Natural killer cell (primary cell): ENCODE data around the gene ARAP3. TPM values are rescaled to one million over a fixed set of nuclear protein-coding genes. Genes with fewer than 3 reads are reported as not detected.

Source experiments
- ATAC-seq, 3 donors: fragments of 150-1000 bp in 2 of 3; fragments of 200-7000 bp in 1 of 3; cut with Tn5 transposase; 1 replicate in 1 of 3; 2 replicates in 2 of 3; pipeline ENCODE4 v1.10.0; 2021; ENCODE audit warnings: mild to moderate bottlenecking in 2 of 3, moderate library complexity in 2 of 3
- DNase-seq, 2 donors: peaks; one replicate each; pipeline versions ENCODE4 v3.0.0 to v3.0.0-alpha.2; 2013 to 2021; ENCODE audit warnings: mixed read lengths in 1 of 2
- H3K27ac ChIP-seq: one replicate; pipeline ENCODE4 v1.5.1; 2013; ENCODE audit warnings: mild to moderate bottlenecking, low read length
- H3K27me3 ChIP-seq: one replicate; pipeline ENCODE4 v1.6.1; 2013; ENCODE audit warnings: low read length; ENCODE audit not compliant: control insufficient read depth, insufficient read depth
- H3K36me3 ChIP-seq: one replicate; pipeline ENCODE4 v1.6.1; 2013; ENCODE audit warnings: low read length; ENCODE audit not compliant: control insufficient read depth, insufficient read depth
- H3K4me1 ChIP-seq: one replicate; pipeline ENCODE4 v1.6.1; 2013; ENCODE audit warnings: low read length; ENCODE audit not compliant: control insufficient read depth, insufficient read depth
- H3K4me3 ChIP-seq: one replicate; pipeline ENCODE4 v1.5.1; 2013; ENCODE audit warnings: low read length
- H3K9me3 ChIP-seq: one replicate; pipeline ENCODE4 v1.6.1; 2013; ENCODE audit warnings: low read length; ENCODE audit not compliant: control insufficient read depth, insufficient read depth
- H3K27ac Mint-ChIP-seq, 2 donors: one replicate each; pipeline ENCODE4 v1.8.0; 2022; ENCODE audit warnings: mild to moderate bottlenecking in 2 of 2, mixed read lengths in 2 of 2, moderate library complexity in 1 of 2
- H3K27me3 Mint-ChIP-seq, 2 donors: one replicate each; pipeline ENCODE4 v1.8.0; 2022; ENCODE audit warnings: low read depth in 2 of 2, mixed read lengths in 2 of 2
- H3K36me3 Mint-ChIP-seq: one replicate; pipeline ENCODE4 v1.8.0; 2022; ENCODE audit warnings: mixed read lengths
- H3K4me1 Mint-ChIP-seq, 2 donors: one replicate each; pipeline ENCODE4 v1.8.0; 2022; ENCODE audit warnings: mixed read lengths in 2 of 2
- H3K4me3 Mint-ChIP-seq: one replicate; pipeline ENCODE4 v1.8.0; 2022; ENCODE audit warnings: mild to moderate bottlenecking, moderate library complexity, mixed read lengths
- H3K9me3 Mint-ChIP-seq, 2 donors: one replicate each; pipeline ENCODE4 v1.8.0; 2022; ENCODE audit warnings: mixed read lengths in 2 of 2
- CTCF ChIP-seq: fragments of 200-600 bp; IDR thresholded peaks from one replicate; pipeline ENCODE4 v1.8.0; 2022; ENCODE audit warnings: antibody characterized with exemption
- WGBS: methylation state at CpG from one replicate; pipeline ENCODE4 v1.1.7; 2013; ENCODE audit warnings: missing lambda C conversion rate; ENCODE audit not compliant: insufficient coverage; 5-methylcytosine and 5-hydroxymethylcytosine counted together
- intact Hi-C: fragments of 100-400 bp; cut with micrococcal nuclease; formaldehyde crosslinking; loops from one replicate; pipeline ENCODE4 v1.14.2; 2022
- total RNA-seq, 4 donors: library from RNA; stranded (reverse); fragments of 120-200 nt in 1 of 4; gene quantifications; one replicate each; pipeline versions ENCODE4 v1.2.3 to v1.2.4, GENCODE V29; 2013 to 2022

ARAP3 gene
- total RNA-seq, 3 donors from 2014 or later (not counting 1 experiment from before 2014, with no cell fraction given), result 13.9 to 25.2 (median 19.6) TPM

GRCh38 chr5:141633871-141634561, 48.0 kb downstream of the ARAP3 start:
- intact Hi-C loops, result no loop called here
- H3K36me3 Mint-ChIP-seq, result no peaks in the 10 kb centered on the region
- H3K4me3 ChIP-seq, result no peak overlapping the region
- no peaks in the 10 kb centered on the region for H3K27me3 ChIP-seq
- no peak overlapping the region for H3K4me3 Mint-ChIP-seq
- no peak for TF ChIP-seq CTCF
- peaks cover 22 to 36% of the 10 kb centered on the region in 2 donors for H3K4me1 Mint-ChIP-seq
- H3K27me3 Mint-ChIP-seq, result no peaks in the 10 kb centered on the region
- ATAC-seq, result no peak
- no peak overlapping the region for H3K27ac ChIP-seq
- H3K27ac Mint-ChIP-seq, result no peak overlapping the region
- no peaks in the 10 kb centered on the region for H3K9me3 ChIP-seq
- peaks cover 30% of the 10 kb centered on the region for H3K4me1 ChIP-seq
- H3K9me3 Mint-ChIP-seq, result no peaks in the 10 kb centered on the region
- H3K36me3 ChIP-seq, result peaks cover 22% of the 10 kb centered on the region
- DNase-seq, result no peak
- 56% methylated on average over 4 of the region's 5 CpGs for WGBS

GRCh38 chr5:141632650-141633049, 49.4 kb downstream of the ARAP3 start:
- no peaks in the 10 kb centered on the region for H3K27me3 ChIP-seq
- intact Hi-C loops, result no loop called here
- H3K27ac Mint-ChIP-seq, result no peak overlapping the region
- H3K9me3 Mint-ChIP-seq, result no peaks in the 10 kb centered on the region
- DNase-seq, result no peak
- peaks cover 15 to 25% of the 10 kb centered on the region in 2 donors for H3K4me1 Mint-ChIP-seq
- H3K36me3 ChIP-seq, result peaks cover 35% of the 10 kb centered on the region
- no peaks in the 10 kb centered on the region for H3K9me3 ChIP-seq
- WGBS, result 100% methylated on average over 1 of the region's 2 CpGs
- H3K4me1 ChIP-seq, result peaks cover 22% of the 10 kb centered on the region
- H3K27me3 Mint-ChIP-seq, result no peaks in the 10 kb centered on the region
- no peak overlapping the region for H3K27ac ChIP-seq
- peaks cover 5% of the 10 kb centered on the region for H3K36me3 Mint-ChIP-seq
- H3K4me3 Mint-ChIP-seq, result no peak overlapping the region
- no peak for TF ChIP-seq CTCF
- no peak for ATAC-seq
- no peak overlapping the region for H3K4me3 ChIP-seq

- no peak for ATAC-seq
- Mint-ChIP-seq H3K27ac (no peak overlapping the region), H3K4me1 (peaks cover 9 to 16% of the 10 kb centered on the region in 2 donors), H3K4me3 (no peak overlapping the region), H3K27me3 (no peaks in the 10 kb centered on the region), H3K9me3 (no peaks in the 10 kb centered on the region), H3K36me3 (peaks cover 19% of the 10 kb centered on the region)
- peaks cover 46% of the 10 kb centered on the region for H3K36me3 ChIP-seq
- WGBS, result 97% methylated on average over 3 of the region's 5 CpGs
- no peak overlapping the region for H3K4me3 ChIP-seq
- no peak for TF ChIP-seq CTCF
- H3K27me3 ChIP-seq, result no peaks in the 10 kb centered on the region
- H3K4me1 ChIP-seq, result peaks cover 9% of the 10 kb centered on the region
- no peak overlapping the region for H3K27ac ChIP-seq
- no peak for DNase-seq
- intact Hi-C loops, result no loop called here
- H3K9me3 ChIP-seq, result no peaks in the 10 kb centered on the region
These were observed 51.4 kb downstream of the ARAP3 start for GRCh38 chr5:141630570-141631140.
